HepG2 (cell line): ENCODE results near the gene CREBRF. TPM values are rescaled to one million over a fixed set of nuclear protein-coding genes. Genes with fewer than 3 reads are reported as not detected.

ENCODE experiments used
- ATAC-seq: fragments of 200-7000 bp; cut with Tn5 transposase; 3 replicates; pipeline ENCODE4 v1.9.1; 2020; ENCODE audit warnings: mild to moderate bottlenecking, moderate library complexity
- BruUV-seq: library from RNA; stranded (reverse); fragments of 400-500 nt; replicated peaks from 2 replicates; lab custom pipeline; 2021; lab: Mats Ljungman, UMichigan
- CTCF ChIA-PET: fragments of 300-600 bp; formaldehyde crosslinking; extraction: SDS; loops from one replicate; lab custom pipeline; 2021; ENCODE audit warnings: low total read pairs, inconsistent platforms, low intra/inter-chr PET ratio; lab: Yijun Ruan, JAX
- POLR2A ChIA-PET: fragments of 350-600 bp; sonication (Branson Sonifier 250); formaldehyde crosslinking; loops from one replicate; lab custom pipeline; 2020; ENCODE audit warnings: antibody characterized with exemption, inconsistent platforms; lab: Yijun Ruan, JAX
- DNase-seq: peaks from one replicate; pipeline ENCODE4 v3.0.0-alpha.2; 2015; ENCODE audit warnings: low spot score
- FAIRE-seq: peaks from 3 replicates; lab custom pipeline; 2011; peaks lifted over from hg19 to GRCh38; lab: Jason Lieb, UNC
- H2AFZ ChIP-seq: one replicate; pipeline ENCODE4 v1.6.1; 2011; ENCODE audit warnings: low read length, inconsistent platforms
- H3K27ac ChIP-seq: fragments of 300-600 bp; 3 replicates; pipeline ENCODE4 v1.8.0; 2011; ENCODE audit warnings: mixed run types, mild to moderate bottlenecking, mixed read lengths, low read length, inconsistent platforms; ENCODE audit not compliant: insufficient read depth; ENCODE audit errors: extremely low read length
- H3K27me3 ChIP-seq, 2 experiments: fragments of 200-600 bp in 1 of 2; 2 replicates in 1 of 2; 3 replicates in 1 of 2; pipeline versions ENCODE4 v1.6.0 to v1.8.0; 2011; ENCODE audit warnings: low read length in 2 of 2, mild to moderate bottlenecking in 2 of 2, moderate library complexity in 2 of 2, inconsistent platforms in 1 of 2; ENCODE audit not compliant: insufficient read depth in 2 of 2, control insufficient read depth in 1 of 2
- H3K36me3 ChIP-seq, 2 experiments: fragments of 200-600 bp in 1 of 2; replicated peaks in 1 of 2; 2 replicates in 1 of 2; 3 replicates in 1 of 2; pipeline versions ENCODE4 v1.5.1 to v1.8.0; 2011; ENCODE audit warnings: low read length in 2 of 2, inconsistent platforms in 1 of 2; ENCODE audit not compliant: insufficient read depth in 2 of 2, control insufficient read depth in 1 of 2
- H3K4me1 ChIP-seq: 2 replicates; pipeline ENCODE4 v1.5.1; 2012; ENCODE audit warnings: low read length, inconsistent platforms; ENCODE audit not compliant: insufficient read depth
- H3K4me2 ChIP-seq: 2 replicates; pipeline ENCODE4 v1.6.0; 2011; ENCODE audit warnings: low read depth, low read length, inconsistent platforms
- H3K4me3 ChIP-seq, 3 experiments: fragments of 200-600 bp in 1 of 3; sonication (generic), shearing (Covaris generic) in 1 of 3; replicated peaks in 1 of 3; 2 replicates each; pipeline ENCODE4 v1.5.1; 2011 to 2016; ENCODE audit warnings: low read length in 3 of 3, inconsistent platforms in 2 of 3, low read depth in 2 of 3, mild to moderate bottlenecking in 2 of 3, control low read depth in 1 of 3, mixed read lengths in 1 of 3; ENCODE audit not compliant: insufficient read depth in 1 of 3
- H3K79me2 ChIP-seq: one replicate; pipeline ENCODE4 v1.6.1; 2011; ENCODE audit warnings: low read length, inconsistent platforms; ENCODE audit not compliant: insufficient read depth
- H3K9ac ChIP-seq: 2 replicates; pipeline ENCODE4 v1.6.0; 2011; ENCODE audit warnings: mild to moderate bottlenecking, low read depth, low read length, inconsistent platforms; ENCODE audit not compliant: insufficient read depth
- H3K9me3 ChIP-seq: 2 replicates; pipeline ENCODE4 v1.5.1; 2012; ENCODE audit warnings: mild to moderate bottlenecking, low read length
- H4K20me1 ChIP-seq: 2 replicates; pipeline ENCODE4 v1.6.0; 2011; ENCODE audit warnings: inconsistent platforms, mild to moderate bottlenecking, low read length, moderate library complexity; ENCODE audit not compliant: insufficient read depth
- ATM ChIP-seq: fragments of 450-650 bp; IDR thresholded peaks from 2 replicates; pipeline ENCODE4 v1.7.1; 2017; ENCODE audit warnings: mild to moderate bottlenecking, borderline replicate concordance
- NFKBIZ ChIP-seq: IDR thresholded peaks from 2 replicates; pipeline ENCODE4 v1.6.1; 2018; ENCODE audit warnings: missing genetic modification reagents, missing compliant biosample characterization
- PAXIP1 ChIP-seq: sonication (generic); formaldehyde crosslinking; conservative IDR thresholded peaks from 2 replicates; pipeline ENCODE4 v1.4.0; 2020; ENCODE audit warnings: mild to moderate bottlenecking, missing genetic modification reagents, moderate library complexity
- U2AF1 ChIP-seq: fragments of 200-400 bp; formaldehyde crosslinking; optimal IDR thresholded peaks from 2 replicates; pipeline ENCODE3; 2017; ENCODE audit warnings: mild to moderate bottlenecking, low read depth, low read length
- U2AF2 ChIP-seq: fragments of 200-400 bp; formaldehyde crosslinking; IDR thresholded peaks from 2 replicates; pipeline ENCODE4 v1.6.1; 2017; ENCODE audit warnings: low read depth, mild to moderate bottlenecking, low read length
- ZIK1 ChIP-seq: sonication (generic); formaldehyde crosslinking; IDR thresholded peaks from 2 replicates; pipeline ENCODE4 v1.5.0; 2020; ENCODE audit warnings: mild to moderate bottlenecking, low read depth, missing genetic modification reagents, borderline replicate concordance
- WGBS: methylation state at CpG from one replicate; pipeline ENCODE4 v1.1.6; 2017; ENCODE audit warnings: low lambda C conversion rate; 5-methylcytosine and 5-hydroxymethylcytosine counted together
- in situ Hi-C: cut with HindIII; loops from 2 replicates; pipeline ENCODE4 v1.10.0; 2017; ENCODE audit warnings: low pct_unique_long_range_greater_than_20kb; ENCODE audit not compliant: extremely low pct_ligation_motif_present
- intact Hi-C: fragments of 100-400 bp; cut with micrococcal nuclease; formaldehyde crosslinking; loops from one replicate; pipeline ENCODE4 v1.10.0; 2022; ENCODE audit not compliant: unreplicated experiment
- polyA plus RNA-seq, 8 experiments: library from polyadenylated mRNA; depleted of rRNA in 3 of 8; stranded (reverse) in 7 of 8; unstranded in 1 of 8; fragments of >200 nt; fragmentation: Illumina TruSeq in 4 of 8; extraction: Trizol in 4 of 8; gene quantifications; 2 replicates each; pipeline versions ENCODE4 v1.2.1 to v1.2.3, GENCODE V29; 2011 to 2016; ENCODE audit warnings: low read depth in 4 of 8, missing spikeins in 1 of 8, mixed read lengths in 1 of 8; ENCODE audit not compliant: insufficient read depth in 1 of 8
- total RNA-seq, 5 experiments: library from RNA; depleted of rRNA; stranded (reverse); fragments of >200 nt; fragmentation: Illumina TruSeq; extraction: Trizol; gene quantifications; 2 replicates each; pipeline ENCODE4 v1.2.3, GENCODE V29; 2016; ENCODE audit warnings: low read depth in 1 of 5

The CREBRF gene
- total and polyA plus RNA-seq, 2 of the 13 experiments (the other 11 are each of a cell fraction or from before 2014, with no cell fraction given), result 4.5 to 10.2 TPM

GRCh38 chr5:173089581-173089980 is 33.4 kb downstream of the CREBRF start (continued):
- TF ChIP-seq U2AF1 (no peak), ATM (no peak)
- TF ChIP-seq, all 625 proteins: peak for 0

- Histone ChIP-seq H3K4me2 (no peak overlapping the region), H3K27me3 (no peaks in the 10 kb centered on the region), H3K9me3 (no peaks in the 10 kb centered on the region), H2AFZ (no peak overlapping the region), H3K4me1 (peaks cover 14% of the 10 kb centered on the region), H3K9ac (no peak overlapping the region), H3K27ac (no peak overlapping the region), H3K36me3 (peaks cover 5 to 12% of the 10 kb centered on the region in 2 experiments; a peak in 3 of 5 replicates), H3K4me3 (no peak overlapping the region), H4K20me1 (no peaks in the 10 kb centered on the region), H3K79me2 (no peaks in the 10 kb centered on the region)
- WGBS, result 92% methylated on average over 2 of the region's 2 CpGs
- BruUV-seq, result TSS peak; percentile 65
- ChIA-PET CTCF (no interaction called here), POLR2A (no interaction called here)
- intact Hi-C loops, result loop anchor here (5.0 kb wide), 1 partner anchor 33 kb away; the partner anchor contains the start of gene CREBRF
- FAIRE-seq (no peak), DNase-seq (no peak), ATAC-seq (no peak)
- in situ Hi-C loops, result no loop called here
- TF ChIP-seq PAXIP1 (CRISPR knock-in tag), result no peak
- TF ChIP-seq NFKBIZ (CRISPR knock-in tag), result no peak
- TF ChIP-seq ZIK1 (CRISPR knock-in tag), result no peak
- no peak for TF ChIP-seq U2AF2
- TF ChIP-seq, all 625 proteins: peak for 0
Measured at GRCh38 chr5:173090639-173091038, 34.5 kb downstream of the CREBRF start.
